Activated CD8-positive, alpha-beta T cell treated with anti-CD3 and anti-CD28 coated beads for 36 hours (primary cell): ENCODE data around the gene CWC22. TPM values are rescaled to one million over a fixed set of nuclear protein-coding genes. Genes with fewer than 3 reads are reported as not detected.

Experiments used
- ATAC-seq: fragments of 200-7000 bp; cut with Tn5 transposase; one replicate; pipeline ENCODE4 v1.10.0; 2021; ENCODE audit warnings: mild to moderate bottlenecking, moderate library complexity
- CTCF ChIA-PET: fragments of 350-600 bp; sonication (Branson Sonifier 250); formaldehyde crosslinking; loops from one replicate; lab custom pipeline; 2021; ENCODE audit warnings: antibody characterized with exemption; lab: Charles Lee
- POLR2A ChIA-PET: fragments of 350-600 bp; sonication (Branson Sonifier 250); formaldehyde crosslinking; loops from one replicate; lab custom pipeline; 2021; ENCODE audit warnings: antibody characterized with exemption; lab: Charles Lee
- DNase-seq: peaks from one replicate; pipeline ENCODE4 v3.0.0-alpha.2; 2020
- H3K27ac Mint-ChIP-seq: one replicate; pipeline ENCODE4 v1.8.0; 2021; ENCODE audit warnings: mild to moderate bottlenecking, mixed read lengths
- H3K27me3 Mint-ChIP-seq: one replicate; pipeline ENCODE4 v1.8.0; 2021; ENCODE audit warnings: mixed read lengths
- H3K36me3 Mint-ChIP-seq: one replicate; pipeline ENCODE4 v1.8.0; 2021; ENCODE audit warnings: low read depth, mixed read lengths
- H3K4me1 Mint-ChIP-seq: one replicate; pipeline ENCODE4 v1.8.0; 2021; ENCODE audit warnings: low read depth, mixed read lengths
- H3K4me3 Mint-ChIP-seq: one replicate; pipeline ENCODE4 v1.8.0; 2021; ENCODE audit warnings: mild to moderate bottlenecking, moderate library complexity, mixed read lengths
- H3K9me3 Mint-ChIP-seq: one replicate; pipeline ENCODE4 v1.8.0; 2021; ENCODE audit warnings: mixed read lengths
- CTCF ChIP-seq: fragments of 200-600 bp; IDR thresholded peaks from one replicate; pipeline ENCODE4 v1.8.0; 2022; ENCODE audit warnings: antibody characterized with exemption, mild to moderate bottlenecking
- intact Hi-C: fragments of 100-400 bp; cut with micrococcal nuclease; formaldehyde crosslinking; loops from one replicate; pipeline ENCODE4 v1.10.0; 2022
- total RNA-seq, 2 experiments: library from RNA; stranded (reverse); gene quantifications; one replicate each; pipeline ENCODE4 v1.2.3, GENCODE V29; 2021

CWC22 gene
- total RNA-seq, 2 experiments from 2014 or later: 23.4 to 23.9 TPM

GRCh38 chr2:179925713-179926112, 81.4 kb downstream of the CWC22 start:
- DNase-seq (no peak), ATAC-seq (no peak)
- Mint-ChIP-seq H3K36me3 (peaks cover 22% of the 10 kb centered on the region), H3K27me3 (no peaks in the 10 kb centered on the region), H3K4me1 (no peaks in the 10 kb centered on the region), H3K27ac (no peak overlapping the region), H3K4me3 (no peak overlapping the region), H3K9me3 (peaks cover 31% of the 10 kb centered on the region)
- TF ChIP-seq CTCF: no peak
- ChIA-PET POLR2A (no interaction called here), CTCF (interaction anchor here (0.7 to 1.0 kb wide), 2 partner anchors 10 to 11 kb away, joined by 3 to 5 read pairs; no protein-coding TSS in a partner anchor)
- intact Hi-C loops: no loop called here

- no peak overlapping the region for H3K27ac Mint-ChIP-seq
- no peaks in the 10 kb centered on the region for H3K36me3 Mint-ChIP-seq
- no peak for DNase-seq
- no peaks in the 10 kb centered on the region for H3K27me3 Mint-ChIP-seq
- no peak overlapping the region for H3K4me3 Mint-ChIP-seq
- TF ChIP-seq CTCF: no peak
- no peak for ATAC-seq
- ChIA-PET POLR2A (no interaction called here), CTCF (no interaction called here)
- H3K4me1 Mint-ChIP-seq: no peaks in the 10 kb centered on the region
- intact Hi-C loops: no loop called here
- H3K9me3 Mint-ChIP-seq: no peaks in the 10 kb centered on the region
Observed at GRCh38 chr2:179917272-179917671, 89.8 kb downstream of the CWC22 start.

GRCh38 chr2:179915395-179915992, 91.6 kb downstream of the CWC22 start:
- DNase-seq (no peak), ATAC-seq (no peak)
- H3K4me1 Mint-ChIP-seq: no peaks in the 10 kb centered on the region
- H3K9me3 Mint-ChIP-seq: no peaks in the 10 kb centered on the region
- TF ChIP-seq CTCF: no peak
- CTCF ChIA-PET: no interaction called here
- no peaks in the 10 kb centered on the region for H3K36me3 Mint-ChIP-seq
- POLR2A ChIA-PET: no interaction called here
- intact Hi-C loops: no loop called here
- no peak overlapping the region for H3K4me3 Mint-ChIP-seq
- H3K27me3 Mint-ChIP-seq: no peaks in the 10 kb centered on the region
- H3K27ac Mint-ChIP-seq: no peak overlapping the region

- Mint-ChIP-seq H3K36me3 (no peaks in the 10 kb centered on the region), H3K4me1 (no peaks in the 10 kb centered on the region), H3K27me3 (no peaks in the 10 kb centered on the region), H3K4me3 (no peak overlapping the region), H3K9me3 (no peaks in the 10 kb centered on the region), H3K27ac (no peak overlapping the region)
- no peak for TF ChIP-seq CTCF
- ChIA-PET POLR2A (no interaction called here), CTCF (no interaction called here)
- ATAC-seq (no peak), DNase-seq (no peak)
- intact Hi-C loops: no loop called here
Observed at GRCh38 chr2:179913809-179914208, 93.3 kb downstream of the CWC22 start.

GRCh38 chr2:179911569-179911968, 95.5 kb downstream of the CWC22 start:
- no peaks in the 10 kb centered on the region for H3K36me3 Mint-ChIP-seq
- ATAC-seq (no peak), DNase-seq (no peak)
- H3K27me3 Mint-ChIP-seq: peaks cover 5% of the 10 kb centered on the region
- no peak overlapping the region for H3K27ac Mint-ChIP-seq
- TF ChIP-seq CTCF: no peak
- CTCF ChIA-PET: no interaction called here
- H3K9me3 Mint-ChIP-seq: no peaks in the 10 kb centered on the region
- intact Hi-C loops: no loop called here
- no peaks in the 10 kb centered on the region for H3K4me1 Mint-ChIP-seq
- POLR2A ChIA-PET: no interaction called here
- no peak overlapping the region for H3K4me3 Mint-ChIP-seq
